C1 segment of cervical spinal cord (tissue), 14 donors: ENCODE results near the gene JAK1.
"Not testable (repeated sequence)": the region's sequence is repeated elsewhere in the genome, so short reads cannot be mapped to it uniquely, and the experiment has no call there.

Experiments
- DNase-seq, 14 donors: peaks; one replicate each; lab custom pipeline; 2025; lab: John Stamatoyannopoulos, UW

Gene JAK1

GRCh38 chr1:64839732-64840405 lies 126.5 kb downstream of the JAK1 start:
- DNase-seq = peak in 1 of 14 donors; percentile 83

- no peak for DNase-seq
Observed at GRCh38 chr1:64839261-64839660, 127.1 kb downstream of the JAK1 start.

- no peak for DNase-seq
Observed at GRCh38 chr1:64838486-64838885, 127.9 kb downstream of the JAK1 start.

- DNase-seq = no peak
Observed at GRCh38 chr1:64836802-64837201, 129.5 kb downstream of the JAK1 start.

- no peak for DNase-seq
Observed at GRCh38 chr1:64834734-64835133, 131.6 kb downstream of the JAK1 start.

GRCh38 chr1:64830030-64830651 lies 136.2 kb downstream of the JAK1 start:
- no peak for DNase-seq

GRCh38 chr1:64829411-64830029 lies 136.8 kb downstream of the JAK1 start:
- no peak for DNase-seq

GRCh38 chr1:64828829-64829228 lies 137.5 kb downstream of the JAK1 start:
- DNase-seq = no peak

- DNase-seq = no peak
Observed at GRCh38 chr1:64826991-64827390, 139.4 kb downstream of the JAK1 start.

- peak in 10 of 14 donors; percentile 9 to 86 (median 32) for DNase-seq
Observed at GRCh38 chr1:64823691-64824476, 142.5 kb downstream of the JAK1 start.

- no peak for DNase-seq
Observed at GRCh38 chr1:64822621-64823020, 143.7 kb downstream of the JAK1 start.

- DNase-seq = not testable (repeated sequence)
Observed at GRCh38 chr1:64820572-64820971, 145.8 kb downstream of the JAK1 start.

- not testable (repeated sequence) for DNase-seq
Observed at GRCh38 chr1:64817364-64817763, 149.0 kb downstream of the JAK1 start.

GRCh38 chr1:64814427-64814826 lies 151.9 kb downstream of the JAK1 start:
- DNase-seq = no peak

- DNase-seq = no peak
Observed at GRCh38 chr1:64811131-64811530, 155.2 kb downstream of the JAK1 start.

- DNase-seq = no peak
Observed at GRCh38 chr1:64810001-64810400, 156.3 kb downstream of the JAK1 start.

- no peak for DNase-seq
Observed at GRCh38 chr1:64809309-64809708, 157.0 kb downstream of the JAK1 start.

- no peak for DNase-seq
Observed at GRCh38 chr1:64801851-64802523, 164.4 kb downstream of the JAK1 start.

- DNase-seq = no peak
Observed at GRCh38 chr1:64798872-64799271, 167.5 kb downstream of the JAK1 start.

- no peak for DNase-seq
Observed at GRCh38 chr1:64790832-64791487, 175.4 kb downstream of the JAK1 start.
